Progenitor cell of endocrine pancreas (in vitro differentiated cells): ENCODE data around the gene ACCSL. TPM values are rescaled to one million over a fixed set of nuclear protein-coding genes. Genes with fewer than 3 reads are reported as not detected.

Source experiments
- DNase-seq: peaks from one replicate; pipeline ENCODE4 v3.0.0; 2021; ENCODE audit warnings: low spot score; ENCODE audit not compliant: unreplicated experiment
- H3K27ac Mint-ChIP-seq: 2 replicates; pipeline ENCODE4 v1.8.0; 2021; ENCODE audit warnings: mild to moderate bottlenecking, moderate library complexity, mixed read lengths
- H3K27me3 Mint-ChIP-seq: 2 replicates; pipeline ENCODE4 v1.8.0; 2021; ENCODE audit warnings: mixed read lengths
- H3K36me3 Mint-ChIP-seq: 2 replicates; pipeline ENCODE4 v1.8.0; 2022; ENCODE audit warnings: mixed read lengths; ENCODE audit not compliant: insufficient read depth
- H3K4me1 Mint-ChIP-seq: 2 replicates; pipeline ENCODE4 v1.8.0; 2021; ENCODE audit warnings: low read depth, mixed read lengths
- H3K4me3 Mint-ChIP-seq: 2 replicates; pipeline ENCODE4 v1.8.0; 2021; ENCODE audit warnings: low read depth, mild to moderate bottlenecking, moderate library complexity, mixed read lengths
- H3K9me3 Mint-ChIP-seq: 2 replicates; pipeline ENCODE4 v1.8.0; 2021; ENCODE audit warnings: low read depth, mixed read lengths
- CTCF ChIP-seq: fragments of 200-600 bp; sonication (generic); IDR thresholded peaks from one replicate; pipeline ENCODE4 v1.5.0; 2021; ENCODE audit warnings: antibody characterized with exemption, mild to moderate bottlenecking; ENCODE audit not compliant: unreplicated experiment
- total RNA-seq: library from RNA; stranded (reverse); gene quantifications from 2 replicates; pipeline ENCODE4 v1.2.1, GENCODE V29; 2021

ACCSL gene
- total RNA-seq, 1 donor from 2014 or later, result not detected

DNA sequence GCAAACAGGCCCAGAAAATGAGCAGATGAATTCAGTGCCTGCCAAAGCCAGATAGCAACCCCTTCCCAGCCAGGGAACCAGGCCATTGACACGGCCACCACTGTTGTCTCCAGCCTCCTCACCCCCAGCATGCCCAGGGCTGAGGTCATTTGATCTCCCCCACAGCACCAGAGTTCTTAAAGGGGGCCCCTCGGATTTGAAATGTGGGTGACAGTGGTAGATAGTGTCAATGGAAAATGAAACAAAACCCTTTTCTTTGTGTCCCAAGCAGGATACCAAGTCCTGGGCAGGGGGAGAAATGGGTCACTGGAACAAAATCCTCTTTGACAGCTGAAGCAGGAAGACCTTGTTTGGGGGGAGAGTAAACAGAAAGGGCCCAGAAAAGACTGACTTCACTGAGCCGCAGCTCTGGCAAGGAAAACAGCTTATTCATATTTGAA, 14.3 kb upstream of the ACCSL start:
- H3K36me3 Mint-ChIP-seq, result no peaks in the 10 kb centered on the region
- TF ChIP-seq CTCF, result no peak
- no peak overlapping the region for H3K4me3 Mint-ChIP-seq
- H3K27ac Mint-ChIP-seq, result no peak overlapping the region
- H3K9me3 Mint-ChIP-seq, result no peaks in the 10 kb centered on the region
- H3K27me3 Mint-ChIP-seq, result peaks cover 12% of the 10 kb centered on the region
- DNase-seq, result no peak
- no peaks in the 10 kb centered on the region for H3K4me1 Mint-ChIP-seq

DNA sequence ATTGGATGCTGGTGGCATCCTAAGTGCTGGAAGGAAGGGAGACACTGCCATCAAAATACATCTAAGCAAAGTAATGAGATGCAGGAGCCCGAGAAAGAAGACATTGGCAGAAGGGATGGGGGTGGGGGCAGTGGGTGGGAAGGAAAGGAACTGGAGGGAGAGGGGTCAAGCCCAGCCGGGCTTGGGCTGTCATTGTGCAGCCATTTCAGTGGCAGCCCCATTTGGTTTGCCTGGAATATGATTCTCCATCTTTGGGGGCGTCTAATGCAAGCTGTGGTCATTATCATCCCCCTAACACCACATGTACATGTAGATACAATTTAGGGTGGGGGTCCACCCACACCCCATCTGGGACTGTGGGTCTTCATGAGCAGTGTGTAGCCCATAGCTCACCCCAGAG, 13.9 kb upstream of the ACCSL start:
- no peak overlapping the region for H3K27ac Mint-ChIP-seq
- no peak for DNase-seq
- H3K27me3 Mint-ChIP-seq, result peaks cover 14% of the 10 kb centered on the region
- no peak for TF ChIP-seq CTCF
- no peaks in the 10 kb centered on the region for H3K9me3 Mint-ChIP-seq
- H3K4me3 Mint-ChIP-seq, result no peak overlapping the region
- H3K4me1 Mint-ChIP-seq, result no peaks in the 10 kb centered on the region
- no peaks in the 10 kb centered on the region for H3K36me3 Mint-ChIP-seq

- Mint-ChIP-seq H3K4me3 (no peak overlapping the region), H3K36me3 (no peaks in the 10 kb centered on the region), H3K27ac (no peak overlapping the region), H3K9me3 (no peaks in the 10 kb centered on the region), H3K4me1 (no peaks in the 10 kb centered on the region), H3K27me3 (peaks cover 18% of the 10 kb centered on the region)
- DNase-seq, result no peak
- no peak for TF ChIP-seq CTCF
Observed at GRCh38 chr11:44034639-44035038, 13.1 kb upstream of the ACCSL start.

DNA sequence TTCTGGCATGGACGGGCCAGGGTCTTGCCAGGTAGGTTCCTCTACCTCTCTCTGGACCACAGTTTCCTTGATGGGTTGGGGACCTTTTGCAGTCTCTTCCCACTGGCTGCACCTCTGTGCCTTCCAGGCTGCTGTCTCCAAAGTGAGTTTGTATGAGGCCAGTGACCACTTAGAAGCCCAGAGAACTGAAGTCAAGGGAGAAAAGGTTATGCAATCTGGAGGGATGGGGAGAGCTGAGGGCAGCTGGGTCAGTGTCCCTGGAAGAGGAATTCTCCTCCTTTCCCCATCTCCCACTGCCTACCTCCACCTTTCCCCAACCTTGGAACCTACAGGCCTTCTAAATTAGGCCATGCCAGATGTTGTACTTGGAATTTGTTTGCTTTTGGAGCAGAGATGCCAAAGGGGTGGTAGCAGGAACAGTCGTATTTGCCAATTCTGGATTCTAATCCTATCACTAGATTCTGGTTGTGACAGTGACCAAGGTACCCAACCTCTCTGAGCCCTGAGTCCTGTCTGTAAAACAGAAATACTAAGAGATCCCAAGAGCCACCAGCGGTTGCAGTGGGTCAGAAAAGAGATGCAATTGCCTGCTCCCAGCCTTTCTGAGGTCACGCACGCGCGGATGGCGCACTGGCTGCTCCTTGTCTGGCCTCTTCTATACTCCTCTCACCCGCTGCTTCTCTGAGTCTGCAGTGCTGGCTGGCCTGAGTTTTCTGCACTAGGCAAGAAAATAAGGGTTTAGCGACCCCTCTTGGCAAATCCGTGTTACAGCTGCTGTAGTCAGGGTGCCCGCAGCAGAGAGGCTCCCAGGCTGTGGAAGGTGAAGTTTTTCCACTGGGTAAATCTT, 10.7 kb upstream of the ACCSL start:
- H3K4me1 Mint-ChIP-seq, result no peaks in the 10 kb centered on the region
- no peak overlapping the region for H3K4me3 Mint-ChIP-seq
- H3K27me3 Mint-ChIP-seq, result peaks cover 15% of the 10 kb centered on the region
- peaks cover 7% of the 10 kb centered on the region for H3K9me3 Mint-ChIP-seq
- H3K27ac Mint-ChIP-seq, result no peak overlapping the region
- no peaks in the 10 kb centered on the region for H3K36me3 Mint-ChIP-seq
- peak; percentile 62 for DNase-seq
- peak; percentile 86 for TF ChIP-seq CTCF

DNA sequence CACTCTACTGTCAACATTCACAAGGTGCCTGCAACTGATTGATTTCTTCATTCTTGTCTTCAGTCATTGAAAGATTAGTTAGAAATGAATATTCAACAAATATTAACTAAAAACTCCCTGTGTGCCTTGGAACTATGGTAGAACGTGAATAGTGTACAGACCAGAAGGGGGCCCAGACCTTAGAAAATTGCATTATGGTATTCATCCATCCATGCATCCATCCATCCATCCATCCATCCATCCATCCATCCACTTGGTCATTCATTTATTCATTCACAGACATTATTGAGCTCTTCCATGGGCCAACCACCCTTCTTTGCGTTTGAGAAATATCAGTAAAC, 10.2 kb upstream of the ACCSL start:
- no peak overlapping the region for H3K4me3 Mint-ChIP-seq
- peaks cover 15% of the 10 kb centered on the region for H3K27me3 Mint-ChIP-seq
- no peak overlapping the region for H3K27ac Mint-ChIP-seq
- DNase-seq, result no peak
- no peaks in the 10 kb centered on the region for H3K4me1 Mint-ChIP-seq
- H3K9me3 Mint-ChIP-seq, result peaks cover 7% of the 10 kb centered on the region
- no peaks in the 10 kb centered on the region for H3K36me3 Mint-ChIP-seq
- no peak for TF ChIP-seq CTCF
